ENCODE results near the gene BTRC.

GRCh38 chr10:101415884-101416283 is 61.9 kb downstream of the BTRC start:
- TF ChIP-seq CTCF (IDR thresholded peaks at IDR 0.05) (no peak), POLR2AphosphoS5 (IDR thresholded peaks at IDR 0.05) (no peak), EP300 (IDR thresholded peaks at IDR 0.05) (no peak), POLR2A (IDR thresholded peaks at IDR 0.05) (no peak)

Measured in stomach (tissue), 4 donors.